ENCODE results near the gene CORO7.

CORO7 gene

DNA sequence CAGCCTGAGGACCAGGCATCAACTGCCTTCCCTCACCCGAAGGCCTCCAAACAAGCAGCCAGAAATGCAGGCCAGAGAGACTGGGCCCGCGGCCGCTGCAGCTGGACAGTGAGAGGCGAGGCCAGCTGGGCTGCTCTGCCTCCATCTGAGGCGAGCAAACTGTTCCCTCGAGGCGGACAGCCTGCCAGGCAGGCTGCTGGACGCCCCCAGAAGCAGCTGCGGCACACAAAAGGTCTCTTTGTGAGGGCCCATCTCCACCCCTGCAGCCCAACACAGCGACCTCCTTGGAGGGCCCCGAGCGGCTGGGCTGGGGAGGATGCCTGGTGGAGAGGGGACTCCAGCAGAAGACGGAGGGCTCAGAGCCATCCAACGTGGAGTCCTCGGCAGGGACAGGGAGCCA lies 4.7 kb downstream of the CORO7 start:
- no peaks in the 10 kb centered on the region for H3K9me3 Mint-ChIP-seq
- ATAC-seq, result no peak
- H3K4me1 Mint-ChIP-seq, result peaks cover 33% of the 10 kb centered on the region
- H3K27ac Mint-ChIP-seq, result no peak overlapping the region
- no peaks in the 10 kb centered on the region for H3K27me3 Mint-ChIP-seq
- no peak overlapping the region for H3K4me3 Mint-ChIP-seq
- H3K36me3 Mint-ChIP-seq, result peaks cover 13% of the 10 kb centered on the region

DNA sequence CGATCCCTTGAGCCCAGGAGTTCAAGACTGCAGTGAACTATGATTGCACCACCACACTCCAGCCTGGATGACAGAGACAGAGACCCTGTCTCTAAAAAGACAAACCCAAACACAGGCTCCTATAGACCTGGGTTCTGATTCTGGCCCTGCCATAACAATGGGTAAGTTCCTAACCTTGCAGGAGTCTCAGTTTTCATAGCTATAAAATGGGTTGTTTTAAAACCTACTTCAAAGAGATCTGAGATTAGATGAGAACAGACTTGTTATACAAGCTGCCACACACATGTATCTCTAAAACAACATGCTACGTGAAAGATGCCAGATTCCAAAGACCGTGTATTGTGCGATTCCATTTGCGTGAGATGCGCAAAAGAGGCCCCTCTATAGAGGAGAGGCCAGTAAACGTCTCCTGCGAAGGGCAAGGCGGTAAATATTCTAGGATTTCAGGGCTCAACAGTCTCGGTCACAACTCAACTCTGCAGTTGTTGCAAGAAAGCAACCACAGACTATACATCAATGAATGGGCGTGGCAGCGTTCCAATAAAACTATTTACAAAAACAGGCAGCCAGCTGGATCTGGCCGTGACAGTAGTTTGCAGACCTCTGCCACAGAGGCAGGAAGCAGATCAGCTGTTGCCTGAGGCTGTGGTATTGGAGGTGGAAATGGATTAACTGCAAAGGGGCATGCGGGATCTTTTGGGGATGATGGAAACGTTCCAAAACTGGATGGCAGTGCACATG lies 5.9 kb downstream of the CORO7 start:
- no peak for ATAC-seq
- no peaks in the 10 kb centered on the region for H3K9me3 Mint-ChIP-seq
- no peaks in the 10 kb centered on the region for H3K27me3 Mint-ChIP-seq
- H3K4me3 Mint-ChIP-seq, result no peak overlapping the region
- H3K36me3 Mint-ChIP-seq, result peaks cover 23% of the 10 kb centered on the region
- peaks cover 30% of the 10 kb centered on the region for H3K4me1 Mint-ChIP-seq
- no peak overlapping the region for H3K27ac Mint-ChIP-seq

GRCh38 chr16:4409081-4409932 lies 7.1 kb downstream of the CORO7 start:
- no peak overlapping the region for H3K27ac Mint-ChIP-seq
- ATAC-seq, result no peak
- H3K36me3 Mint-ChIP-seq, result peaks cover 33% of the 10 kb centered on the region
- H3K9me3 Mint-ChIP-seq, result no peaks in the 10 kb centered on the region
- no peak overlapping the region for H3K4me3 Mint-ChIP-seq
- no peaks in the 10 kb centered on the region for H3K27me3 Mint-ChIP-seq
- peaks cover 18% of the 10 kb centered on the region for H3K4me1 Mint-ChIP-seq

DNA sequence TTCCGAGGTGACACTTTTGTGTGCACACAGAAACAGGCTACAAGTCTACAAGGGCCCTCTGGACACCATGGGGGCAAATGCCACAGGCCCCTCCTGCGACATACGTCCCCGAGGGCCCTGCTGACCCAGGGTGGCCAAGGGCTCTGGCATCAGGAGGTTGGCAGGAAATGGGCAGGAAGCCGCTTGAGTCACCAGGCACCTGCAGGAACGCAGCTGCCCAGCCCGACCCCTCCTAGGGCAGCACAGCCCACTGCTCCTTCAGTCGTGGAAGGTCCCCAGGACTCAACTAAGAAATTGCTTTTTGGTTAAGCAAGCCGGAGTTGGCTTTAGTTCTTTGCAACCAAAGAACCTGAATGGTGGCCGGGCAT lies 8.1 kb downstream of the CORO7 start:
- no peaks in the 10 kb centered on the region for H3K9me3 Mint-ChIP-seq
- no peak overlapping the region for H3K27ac Mint-ChIP-seq
- no peak for ATAC-seq
- no peaks in the 10 kb centered on the region for H3K27me3 Mint-ChIP-seq
- no peak overlapping the region for H3K4me3 Mint-ChIP-seq
- H3K36me3 Mint-ChIP-seq, result peaks cover 35% of the 10 kb centered on the region
- H3K4me1 Mint-ChIP-seq, result peaks cover 12% of the 10 kb centered on the region

GRCh38 chr16:4407543-4408322 lies 8.7 kb downstream of the CORO7 start:
- ATAC-seq, result no peak
- H3K4me3 Mint-ChIP-seq, result no peak overlapping the region
- H3K27ac Mint-ChIP-seq, result no peak overlapping the region
- no peaks in the 10 kb centered on the region for H3K9me3 Mint-ChIP-seq
- H3K36me3 Mint-ChIP-seq, result peaks cover 35% of the 10 kb centered on the region
- no peaks in the 10 kb centered on the region for H3K27me3 Mint-ChIP-seq
- peaks cover 18% of the 10 kb centered on the region for H3K4me1 Mint-ChIP-seq

- Mint-ChIP-seq H3K27me3 (no peaks in the 10 kb centered on the region), H3K4me3 (no peak overlapping the region), H3K27ac (no peak overlapping the region), H3K36me3 (peaks cover 33% of the 10 kb centered on the region), H3K9me3 (no peaks in the 10 kb centered on the region), H3K4me1 (peaks cover 21% of the 10 kb centered on the region)
- no peak for ATAC-seq
These were observed 11.3 kb downstream of the CORO7 start for GRCh38 chr16:4404967-4405696.

- peak; percentile 46 for ATAC-seq
- Mint-ChIP-seq H3K36me3 (peaks cover 40% of the 10 kb centered on the region), H3K4me1 (peaks cover 21% of the 10 kb centered on the region)
These were observed 12.0 kb downstream of the CORO7 start for GRCh38 chr16:4404247-4404966.

GRCh38 chr16:4403133-4403949 lies 13.1 kb downstream of the CORO7 start:
- Mint-ChIP-seq H3K4me3 (no peak overlapping the region), H3K36me3 (peaks cover 45% of the 10 kb centered on the region), H3K27ac (no peak overlapping the region), H3K4me1 (peaks cover 21% of the 10 kb centered on the region), H3K9me3 (no peaks in the 10 kb centered on the region), H3K27me3 (no peaks in the 10 kb centered on the region)
- ATAC-seq, result no peak

More at GRCh38 chr16:4404247-4404966, 12.0 kb downstream of the CORO7 start:
- Mint-ChIP-seq H3K9me3 (no peaks in the 10 kb centered on the region), H3K4me3 (no peak overlapping the region), H3K27me3 (no peaks in the 10 kb centered on the region), H3K27ac (no peak overlapping the region)

- peak; percentile 91 for ATAC-seq
- Mint-ChIP-seq H3K4me1 (peaks cover 21% of the 10 kb centered on the region), H3K27me3 (no peaks in the 10 kb centered on the region), H3K36me3 (peaks cover 45% of the 10 kb centered on the region), H3K9me3 (no peaks in the 10 kb centered on the region), H3K4me3 (no peak overlapping the region), H3K27ac (no peak overlapping the region)
These were observed 13.8 kb downstream of the CORO7 start for GRCh38 chr16:4402439-4403132.

- Mint-ChIP-seq H3K4me3 (no peak overlapping the region), H3K4me1 (peaks cover 21% of the 10 kb centered on the region), H3K36me3 (peaks cover 45% of the 10 kb centered on the region), H3K27me3 (no peaks in the 10 kb centered on the region), H3K27ac (no peak overlapping the region), H3K9me3 (no peaks in the 10 kb centered on the region)
- no peak for ATAC-seq
These were observed 14.9 kb downstream of the CORO7 start for GRCh38 chr16:4401510-4401909.

- no peak overlapping the region for H3K27ac Mint-ChIP-seq
- H3K4me1 Mint-ChIP-seq, result peaks cover 21% of the 10 kb centered on the region
- H3K4me3 Mint-ChIP-seq, result no peak overlapping the region
- ATAC-seq, result no peak
- no peaks in the 10 kb centered on the region for H3K27me3 Mint-ChIP-seq
- peaks cover 41% of the 10 kb centered on the region for H3K36me3 Mint-ChIP-seq
- H3K9me3 Mint-ChIP-seq, result no peaks in the 10 kb centered on the region
These were observed 15.3 kb downstream of the CORO7 start for GRCh38 chr16:4401094-4401501.

DNA sequence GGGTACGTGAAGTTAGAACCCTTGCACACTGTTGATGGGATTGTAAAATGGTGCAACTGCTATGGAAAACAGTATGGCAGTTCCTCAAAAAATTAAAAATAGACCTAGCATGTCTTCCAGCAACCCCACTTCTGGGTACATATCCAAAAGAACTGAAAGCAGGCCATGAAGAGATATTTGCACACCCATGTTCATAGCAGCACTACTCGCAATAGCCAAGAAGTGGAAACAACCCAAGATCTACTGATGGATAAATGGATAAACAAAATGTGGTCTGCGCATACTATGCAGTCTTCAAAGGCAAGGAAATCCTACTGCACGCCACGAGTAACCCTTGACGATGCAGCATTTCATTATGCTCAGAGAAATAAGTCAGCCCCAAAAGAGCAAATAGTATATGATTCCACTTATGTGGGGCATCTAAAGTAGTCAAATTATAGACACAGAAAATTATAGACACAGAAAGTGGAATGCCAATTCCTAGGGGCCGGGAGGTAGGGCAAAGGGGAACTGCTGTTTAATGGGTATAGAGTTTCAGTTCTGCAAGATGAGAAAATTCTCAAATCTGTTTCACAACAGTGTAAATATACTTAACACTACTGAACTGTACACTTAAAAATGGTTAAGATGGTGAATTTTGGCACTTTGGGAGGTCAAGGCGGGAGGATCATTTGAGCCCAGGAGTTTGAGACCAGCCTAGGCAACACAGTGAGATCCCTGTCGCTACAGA lies 17.2 kb downstream of the CORO7 start:
- no peak for ATAC-seq
- Mint-ChIP-seq H3K9me3 (no peaks in the 10 kb centered on the region), H3K27ac (no peak overlapping the region), H3K4me1 (peaks cover 26% of the 10 kb centered on the region), H3K4me3 (no peak overlapping the region), H3K36me3 (peaks cover 41% of the 10 kb centered on the region), H3K27me3 (no peaks in the 10 kb centered on the region)
